BE2C (cell line): ENCODE data around the gene HPF1.
"Not testable (repeated sequence)": the region's sequence is repeated elsewhere in the genome, so short reads cannot be mapped to it uniquely, and the experiment has no call there.

ENCODE experiments used
- DNase-seq: peaks from one replicate; pipeline ENCODE4 v3.0.0-alpha.2; 2020
- H3K27me3 ChIP-seq: fragments of 250-450 bp; sonication (Bioruptor Pico); 2 replicates; pipeline ENCODE4 v1.5.1; 2020; ENCODE audit warnings: mild to moderate bottlenecking
- H3K36me3 ChIP-seq: fragments of 250-450 bp; sonication (Bioruptor Pico); 2 replicates; pipeline ENCODE4 v1.5.1; 2020; ENCODE audit warnings: mild to moderate bottlenecking
- H3K4me1 ChIP-seq: fragments of 250-450 bp; sonication (Bioruptor Pico); 2 replicates; pipeline ENCODE4 v1.5.1; 2020
- H3K4me3 ChIP-seq: 2 replicates; pipeline ENCODE4 v1.5.1; 2011; ENCODE audit warnings: low read depth, low read length
- H3K9me3 ChIP-seq: fragments of 250-450 bp; sonication (Bioruptor Pico); 2 replicates; pipeline ENCODE4 v1.5.1; 2020
- TF ChIP-seq, protein P1 (sequence below): IDR thresholded peaks from 2 replicates; pipeline ENCODE4 v1.5.1; 2012; ENCODE audit warnings: mild to moderate bottlenecking, low read depth, low read length

Gene HPF1

GRCh38 chr4:169795585-169795984, 37.8 kb upstream of the HPF1 start:
- no peaks in the 10 kb centered on the region for H3K36me3 ChIP-seq
- peaks cover under 1% of the 10 kb centered on the region; the same call in 1 of the 2 replicates for H3K27me3 ChIP-seq
- DNase-seq, result no peak
- H3K9me3 ChIP-seq, result no peaks in the 10 kb centered on the region
- no peak overlapping the region for H3K4me3 ChIP-seq
- TF ChIP-seq, protein P1, sequence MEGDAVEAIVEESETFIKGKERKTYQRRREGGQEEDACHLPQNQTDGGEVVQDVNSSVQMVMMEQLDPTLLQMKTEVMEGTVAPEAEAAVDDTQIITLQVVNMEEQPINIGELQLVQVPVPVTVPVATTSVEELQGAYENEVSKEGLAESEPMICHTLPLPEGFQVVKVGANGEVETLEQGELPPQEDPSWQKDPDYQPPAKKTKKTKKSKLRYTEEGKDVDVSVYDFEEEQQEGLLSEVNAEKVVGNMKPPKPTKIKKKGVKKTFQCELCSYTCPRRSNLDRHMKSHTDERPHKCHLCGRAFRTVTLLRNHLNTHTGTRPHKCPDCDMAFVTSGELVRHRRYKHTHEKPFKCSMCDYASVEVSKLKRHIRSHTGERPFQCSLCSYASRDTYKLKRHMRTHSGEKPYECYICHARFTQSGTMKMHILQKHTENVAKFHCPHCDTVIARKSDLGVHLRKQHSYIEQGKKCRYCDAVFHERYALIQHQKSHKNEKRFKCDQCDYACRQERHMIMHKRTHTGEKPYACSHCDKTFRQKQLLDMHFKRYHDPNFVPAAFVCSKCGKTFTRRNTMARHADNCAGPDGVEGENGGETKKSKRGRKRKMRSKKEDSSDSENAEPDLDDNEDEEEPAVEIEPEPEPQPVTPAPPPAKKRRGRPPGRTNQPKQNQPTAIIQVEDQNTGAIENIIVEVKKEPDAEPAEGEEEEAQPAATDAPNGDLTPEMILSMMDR, result no peak
- H3K4me1 ChIP-seq, result no peaks in the 10 kb centered on the region

DNA sequence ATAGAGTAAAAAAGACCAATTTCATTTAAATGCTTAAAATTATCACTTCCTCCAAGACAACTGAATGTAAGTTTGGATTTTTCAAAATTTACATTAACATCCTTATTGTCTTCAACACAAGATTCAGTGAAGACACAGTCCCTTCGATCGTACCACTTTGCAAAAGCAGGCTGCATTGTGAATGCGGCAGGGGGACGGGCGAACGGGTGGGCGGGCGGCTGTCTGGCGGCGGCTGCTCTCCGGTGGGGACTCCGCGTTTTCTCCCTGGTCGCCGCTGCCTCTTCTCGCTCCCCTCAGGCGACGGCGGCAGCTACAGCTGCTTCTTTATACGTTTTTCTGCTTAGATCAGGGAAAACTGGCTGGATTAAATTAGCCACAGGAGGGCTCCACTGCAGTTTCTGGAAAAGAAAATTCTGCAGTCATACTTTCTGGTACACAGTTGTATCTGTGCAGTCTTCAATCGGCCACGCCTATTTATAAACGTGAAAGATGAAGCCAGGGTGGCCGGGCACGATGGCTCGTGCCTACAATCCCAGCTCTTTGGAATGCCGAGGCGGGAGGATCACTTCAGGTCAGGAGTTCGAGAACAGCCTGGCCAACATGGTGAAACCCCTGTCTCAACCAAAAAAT, 33.9 kb upstream of the HPF1 start:
- Histone ChIP-seq H3K9me3 (no peaks in the 10 kb centered on the region), H3K4me1 (no peaks in the 10 kb centered on the region), H3K4me3 (peak overlapping the region; percentile 48), H3K27me3 (peaks cover 5% of the 10 kb centered on the region; the same call in 1 of the 2 replicates), H3K36me3 (no peaks in the 10 kb centered on the region)
- DNase-seq, result peak; percentile 87
- TF ChIP-seq, protein P1, result peak; percentile 69

- Histone ChIP-seq H3K4me3 (peak overlapping the region; percentile 48), H3K36me3 (no peaks in the 10 kb centered on the region), H3K27me3 (peaks cover 5% of the 10 kb centered on the region; the same call in 1 of the 2 replicates), H3K9me3 (no peaks in the 10 kb centered on the region), H3K4me1 (no peaks in the 10 kb centered on the region)
- TF ChIP-seq, protein P1, result no peak
- no peak for DNase-seq
These were observed 33.3 kb upstream of the HPF1 start for GRCh38 chr4:169791062-169791461.

DNA sequence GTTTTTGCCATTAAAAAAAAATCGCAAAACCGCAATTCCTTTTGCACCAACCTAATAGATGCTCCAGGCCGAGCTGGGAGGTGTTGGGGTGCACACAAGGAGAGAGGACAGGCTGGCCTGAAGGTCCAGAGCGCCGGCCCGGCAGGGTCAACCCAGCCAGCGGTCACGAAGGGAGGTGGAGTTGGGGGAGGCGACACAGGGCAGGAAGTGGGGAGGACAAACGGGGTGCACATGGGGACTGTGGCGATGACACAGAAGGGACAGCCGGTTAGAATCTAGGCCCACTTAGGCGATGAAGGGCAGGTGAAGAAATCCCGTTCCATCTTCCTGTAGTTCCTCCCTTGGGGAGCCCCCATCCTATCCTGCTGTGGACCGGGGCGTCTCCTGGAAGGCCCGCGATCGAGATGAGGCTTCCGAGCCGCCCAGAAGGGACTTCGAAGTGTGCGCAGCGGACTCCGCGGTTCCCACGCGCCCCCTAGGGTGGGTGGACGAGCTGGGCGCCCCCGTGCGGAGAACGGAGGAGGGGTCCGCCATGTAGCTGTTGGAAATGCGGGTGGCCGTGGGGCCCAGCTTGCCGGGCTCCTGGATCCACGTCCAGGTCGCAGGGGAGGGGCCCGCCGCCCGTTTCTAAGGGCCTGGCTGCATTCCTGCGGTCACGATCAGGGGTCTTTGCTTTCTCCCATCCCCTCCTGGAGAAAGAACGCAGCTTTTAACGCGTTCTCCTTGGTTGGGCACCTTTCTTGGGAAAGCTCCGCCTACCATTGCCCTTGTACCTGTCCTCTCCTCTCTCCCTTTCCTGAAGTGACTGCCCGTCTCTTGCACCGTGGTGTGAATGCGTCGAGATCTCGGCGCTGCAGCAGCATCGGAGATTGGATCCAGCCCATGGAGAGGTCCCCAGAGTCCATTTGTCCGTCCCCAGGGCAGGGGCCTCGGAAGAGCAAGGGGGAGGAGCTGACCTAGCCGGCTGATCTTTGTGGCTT, 17.0 kb upstream of the HPF1 start:
- H3K9me3 ChIP-seq, result no peaks in the 10 kb centered on the region
- H3K27me3 ChIP-seq, result no peaks in the 10 kb centered on the region
- H3K4me3 ChIP-seq, result no peak overlapping the region
- TF ChIP-seq, protein P1, result no peak
- DNase-seq, result no peak
- no peaks in the 10 kb centered on the region for H3K36me3 ChIP-seq
- H3K4me1 ChIP-seq, result no peaks in the 10 kb centered on the region

DNA sequence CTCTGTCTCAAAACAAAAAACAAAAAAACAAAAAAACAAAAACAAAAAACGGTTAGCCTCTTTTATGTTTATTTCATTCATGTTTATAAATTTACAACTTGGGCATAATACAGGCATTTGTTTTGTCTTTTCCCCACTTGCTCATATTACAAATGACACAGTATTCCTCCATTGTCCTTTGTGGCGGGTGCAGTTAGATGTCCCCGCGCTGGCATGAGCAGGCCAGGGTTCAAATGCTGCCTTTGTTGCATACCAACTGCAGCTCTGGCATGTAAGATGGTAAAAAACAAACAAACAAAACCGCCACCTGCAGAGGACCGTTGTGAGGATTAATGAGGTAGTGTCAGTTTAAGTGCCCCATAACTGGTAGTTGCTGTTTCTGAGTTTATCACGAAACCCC, 16.1 kb upstream of the HPF1 start:
- TF ChIP-seq, protein P1, result no peak
- H3K36me3 ChIP-seq, result no peaks in the 10 kb centered on the region
- no peaks in the 10 kb centered on the region for H3K9me3 ChIP-seq
- no peaks in the 10 kb centered on the region for H3K4me1 ChIP-seq
- H3K27me3 ChIP-seq, result no peaks in the 10 kb centered on the region
- no peak for DNase-seq
- no peak overlapping the region for H3K4me3 ChIP-seq

DNA sequence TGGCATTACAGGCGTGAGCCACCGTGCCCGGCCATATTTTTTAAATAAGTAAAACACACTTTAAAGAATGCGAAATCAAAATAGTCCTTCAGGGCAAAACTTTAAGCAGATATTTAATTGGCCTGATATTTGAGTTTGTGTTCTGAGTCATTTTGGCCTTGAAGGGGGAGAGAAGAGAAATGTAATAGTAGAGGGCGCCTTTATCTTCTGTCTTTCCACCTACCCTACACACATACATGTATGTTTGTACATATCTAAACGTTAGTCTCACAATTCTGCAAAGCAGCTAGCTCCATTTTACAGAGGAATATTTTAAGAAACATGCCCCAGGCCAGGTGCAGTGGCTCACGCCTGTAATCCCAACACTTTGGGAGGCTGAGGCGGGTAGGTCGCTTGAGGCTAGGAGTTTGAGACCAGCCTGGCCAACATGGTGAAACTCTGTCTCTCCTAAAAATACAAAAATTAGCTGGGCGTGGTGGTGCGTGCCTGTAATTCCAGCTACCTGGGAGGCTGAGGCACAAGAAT, 13.9 kb upstream of the HPF1 start:
- H3K4me1 ChIP-seq, H3K27me3 ChIP-seq, DNase-seq, H3K9me3 ChIP-seq, H3K36me3 ChIP-seq, H3K4me3 ChIP-seq: not testable (repeated sequence)
